ENCODE data around the gene GSE1. TPM values are rescaled to one million over a fixed set of nuclear protein-coding genes. Genes with fewer than 3 reads are reported as not detected.

The GSE1 gene
- total and polyA plus RNA-seq, 9 of the 15 experiments (the other 6 are each of a cell fraction or from before 2014, with no cell fraction given): 12.2 to 244 (median 57.9) TPM

GRCh38 chr16:85570735-85571562, 42.2 kb upstream of the GSE1 start (continued):
- TF ChIP-seq ZNF143 (CRISPR knock-in tag; IDR thresholded peaks at IDR 0.05) (no peak), COPS2 (conservative IDR thresholded peaks at IDR 0.05) (no peak), CHD4 (IDR thresholded peaks at IDR 0.05; ENCODE audit: insufficient read depth, insufficient replicate concordance, low read depth, low read length, poor library complexity, severe bottlenecking) (peak; percentile 71), PURB (CRISPR knock-in tag; IDR thresholded peaks at IDR 0.05; ENCODE audit: low read depth) (no peak), ELF1 (tag; IDR thresholded peaks at IDR 0.05) (peak; percentile 72), ZNF41 (CRISPR knock-in tag; conservative IDR thresholded peaks at IDR 0.05) (no peak), GABPB2 (CRISPR knock-in tag; conservative IDR thresholded peaks at IDR 0.05) (no peak), CTBP1 (IDR thresholded peaks at IDR 0.05; ENCODE audit: borderline replicate concordance) (peak; percentile 65), CEBPB (tag; IDR thresholded peaks at IDR 0.05) (no peak), ZNF146 (CRISPR knock-in tag; IDR thresholded peaks at IDR 0.05; ENCODE audit: unreplicated experiment) (no peak), ZNF586 (CRISPR knock-in tag; conservative IDR thresholded peaks at IDR 0.05) (peak; percentile 65; the same call in 1 of the 2 replicates), SNRNP70 (optimal IDR thresholded peaks at IDR 0.05; ENCODE audit: low read depth, low read length) (no peak), ZBTB34 (CRISPR knock-in tag; IDR thresholded peaks at IDR 0.05) (no peak), ZNF134 (CRISPR knock-in tag; conservative IDR thresholded peaks at IDR 0.05) (no peak), ZNF507 (tag; conservative IDR thresholded peaks at IDR 0.05) (no peak), GTF2F1 (IDR thresholded peaks at IDR 0.05; ENCODE audit: low read depth, low read length) (no peak), BCL6 (CRISPR knock-in tag; IDR thresholded peaks at IDR 0.05) (no peak), ZFX (CRISPR knock-in tag; IDR thresholded peaks at IDR 0.05) (no peak)
- TF ChIP-seq, protein P1, sequence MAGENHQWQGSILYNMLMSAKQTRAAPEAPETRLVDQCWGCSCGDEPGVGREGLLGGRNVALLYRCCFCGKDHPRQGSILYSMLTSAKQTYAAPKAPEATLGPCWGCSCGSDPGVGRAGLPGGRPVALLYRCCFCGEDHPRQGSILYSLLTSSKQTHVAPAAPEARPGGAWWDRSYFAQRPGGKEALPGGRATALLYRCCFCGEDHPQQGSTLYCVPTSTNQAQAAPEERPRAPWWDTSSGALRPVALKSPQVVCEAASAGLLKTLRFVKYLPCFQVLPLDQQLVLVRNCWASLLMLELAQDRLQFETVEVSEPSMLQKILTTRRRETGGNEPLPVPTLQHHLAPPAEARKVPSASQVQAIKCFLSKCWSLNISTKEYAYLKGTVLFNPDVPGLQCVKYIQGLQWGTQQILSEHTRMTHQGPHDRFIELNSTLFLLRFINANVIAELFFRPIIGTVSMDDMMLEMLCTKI (IDR thresholded peaks at IDR 0.05; ENCODE audit: partially characterized antibody): no peak
- TF ChIP-seq, protein P2, sequence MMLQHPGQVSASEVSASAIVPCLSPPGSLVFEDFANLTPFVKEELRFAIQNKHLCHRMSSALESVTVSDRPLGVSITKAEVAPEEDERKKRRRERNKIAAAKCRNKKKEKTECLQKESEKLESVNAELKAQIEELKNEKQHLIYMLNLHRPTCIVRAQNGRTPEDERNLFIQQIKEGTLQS (IDR thresholded peaks at IDR 0.05): no peak
- TF ChIP-seq, protein P2 (CRISPR knock-in tag; conservative IDR thresholded peaks at IDR 0.05): no peak
- TF ChIP-seq, protein P3, sequence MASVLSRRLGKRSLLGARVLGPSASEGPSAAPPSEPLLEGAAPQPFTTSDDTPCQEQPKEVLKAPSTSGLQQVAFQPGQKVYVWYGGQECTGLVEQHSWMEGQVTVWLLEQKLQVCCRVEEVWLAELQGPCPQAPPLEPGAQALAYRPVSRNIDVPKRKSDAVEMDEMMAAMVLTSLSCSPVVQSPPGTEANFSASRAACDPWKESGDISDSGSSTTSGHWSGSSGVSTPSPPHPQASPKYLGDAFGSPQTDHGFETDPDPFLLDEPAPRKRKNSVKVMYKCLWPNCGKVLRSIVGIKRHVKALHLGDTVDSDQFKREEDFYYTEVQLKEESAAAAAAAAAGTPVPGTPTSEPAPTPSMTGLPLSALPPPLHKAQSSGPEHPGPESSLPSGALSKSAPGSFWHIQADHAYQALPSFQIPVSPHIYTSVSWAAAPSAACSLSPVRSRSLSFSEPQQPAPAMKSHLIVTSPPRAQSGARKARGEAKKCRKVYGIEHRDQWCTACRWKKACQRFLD (CRISPR knock-in tag; IDR thresholded peaks at IDR 0.05): peak; percentile 82; the same call in 1 of the 2 replicates
